Panc1 (cell line): ENCODE data around the gene TMPRSS3. TPM values are rescaled to one million over a fixed set of nuclear protein-coding genes. Genes with fewer than 3 reads are reported as not detected.

Source experiments
- ATAC-seq: fragments of 200-7000 bp; cut with Tn5 transposase; 2 replicates; pipeline ENCODE4 v1.9.1; 2020; ENCODE audit warnings: mild to moderate bottlenecking, moderate library complexity
- BruUV-seq: library from RNA; stranded (reverse); fragments of 400-500 nt; replicated peaks from 2 replicates; lab custom pipeline; 2021; lab: Mats Ljungman, UMichigan
- CTCF ChIA-PET: fragments of 300-600 bp; sonication (Branson Sonifier 250); formaldehyde crosslinking; loops from one replicate; lab custom pipeline; 2022; ENCODE audit warnings: antibody characterized with exemption; lab: Charles Lee
- POLR2A ChIA-PET: fragments of 300-600 bp; sonication (Branson Sonifier 250); formaldehyde crosslinking; loops from one replicate; lab custom pipeline; 2022; ENCODE audit warnings: antibody characterized with exemption; lab: Charles Lee
- DNase-seq: peaks from one replicate; pipeline ENCODE4 v3.0.0-alpha.2; 2010; ENCODE audit warnings: low read depth, low spot score
- H3K27ac ChIP-seq: 2 replicates; pipeline ENCODE4 v1.5.1; 2011; ENCODE audit warnings: mild to moderate bottlenecking, low read length, inconsistent platforms
- H3K27me3 ChIP-seq: fragments of 200-500 bp; sonication (Bioruptor generic); 2 replicates; pipeline ENCODE4 v1.6.0; 2014; ENCODE audit warnings: low read length, inconsistent platforms; ENCODE audit not compliant: control insufficient read depth, insufficient read depth
- H3K36me3 ChIP-seq: fragments of 200-500 bp; sonication (Bioruptor generic); 2 replicates; pipeline ENCODE4 v1.5.1; 2014; ENCODE audit warnings: inconsistent platforms, mild to moderate bottlenecking, low read length, moderate library complexity; ENCODE audit not compliant: control insufficient read depth, insufficient read depth
- H3K4me1 ChIP-seq: 2 replicates; pipeline ENCODE4 v1.5.1; 2011; ENCODE audit warnings: inconsistent platforms, mild to moderate bottlenecking, low read length, moderate library complexity; ENCODE audit not compliant: control insufficient read depth, insufficient read depth
- H3K4me3 ChIP-seq, 2 experiments: 2 replicates each; pipeline ENCODE4 v1.5.1; 2011 to 2012; ENCODE audit warnings: low read depth in 2 of 2, low read length in 2 of 2, mild to moderate bottlenecking in 2 of 2, inconsistent platforms in 1 of 2, moderate library complexity in 1 of 2
- H3K9me3 ChIP-seq: fragments of 200-500 bp; sonication (Bioruptor generic); 2 replicates; pipeline ENCODE4 v1.5.1; 2014; ENCODE audit warnings: low read depth, mild to moderate bottlenecking, inconsistent platforms, low read length, moderate library complexity; ENCODE audit not compliant: control insufficient read depth, insufficient read depth
- CTCF ChIP-seq: fragments of 450-650 bp; IDR thresholded peaks from 2 replicates; pipeline ENCODE4 v1.5.1; 2017; ENCODE audit warnings: mild to moderate bottlenecking
- POLR2AphosphoS5 ChIP-seq: IDR thresholded peaks from 2 replicates; pipeline ENCODE4 v1.6.1; 2012; ENCODE audit warnings: mild to moderate bottlenecking, low read depth, low read length, moderate library complexity
- SIN3A ChIP-seq: IDR thresholded peaks from 2 replicates; pipeline ENCODE4 v1.6.1; 2012; ENCODE audit warnings: low read depth, mild to moderate bottlenecking, low read length, moderate library complexity, borderline replicate concordance; ENCODE audit not compliant: insufficient read depth
- TCF7L2 ChIP-seq: IDR thresholded peaks from 2 replicates; pipeline ENCODE4 v1.6.1; 2011; ENCODE audit warnings: mild to moderate bottlenecking, low read depth, low read length, inconsistent platforms
- in situ Hi-C: cut with HindIII; loops from 2 replicates; pipeline ENCODE4 v1.10.0; 2016; ENCODE audit warnings: low sequenced_read_pairs, low pct_unique_long_range_greater_than_20kb
- intact Hi-C: fragments of 100-400 bp; cut with micrococcal nuclease; formaldehyde crosslinking; loops from one replicate; pipeline ENCODE4 v1.10.0; 2022; ENCODE audit not compliant: unreplicated experiment
- total RNA-seq: library from RNA; stranded (reverse); gene quantifications from one replicate; pipeline ENCODE4 v1.2.1, GENCODE V29; 2021; ENCODE audit not compliant: unreplicated experiment
- TF ChIP-seq, protein P1 (sequence below), 2 experiments: IDR thresholded peaks; 2 replicates each; pipeline ENCODE4 v1.6.1; 2011 to 2012; ENCODE audit warnings: low read depth in 2 of 2, control low read depth in 1 of 2, low read length in 1 of 2, mild to moderate bottlenecking in 1 of 2, moderate library complexity in 1 of 2; ENCODE audit not compliant: insufficient read depth in 1 of 2

Gene TMPRSS3
- total RNA-seq, 1 experiment from 2014 or later, result not detected

DNA sequence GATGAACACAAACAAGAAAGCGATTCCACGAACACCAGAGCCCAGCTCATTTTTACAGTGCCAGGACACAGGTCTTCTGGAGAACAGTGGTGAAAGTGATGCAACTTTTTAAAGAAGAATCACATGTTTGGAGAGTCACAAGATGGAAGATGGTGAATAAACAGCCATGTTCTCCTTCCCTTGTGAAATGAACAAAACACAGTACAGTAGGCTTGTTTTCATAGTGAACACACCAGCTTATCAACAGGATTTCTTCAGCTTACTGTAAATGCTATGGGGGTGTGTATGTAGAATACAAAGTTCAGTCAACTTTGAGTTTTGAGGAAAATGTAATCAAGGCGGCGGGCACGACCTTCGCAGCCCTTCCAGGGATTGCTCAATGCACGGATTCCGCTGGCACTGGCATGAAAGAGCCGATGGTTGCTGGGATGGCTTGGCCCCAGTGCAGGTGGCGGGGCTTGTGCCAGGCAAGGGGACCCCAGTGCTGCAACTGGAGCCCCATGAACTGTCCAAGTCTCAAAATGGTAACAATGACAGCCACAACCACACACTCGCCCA is 9.7 kb downstream of the TMPRSS3 start:
- ChIA-PET POLR2A (no interaction called here), CTCF (no interaction called here)
- intact Hi-C loops (loop anchor here (10.0 kb wide), 1 partner anchor 241 kb away; no protein-coding TSS in a partner anchor), in situ Hi-C loops (no loop called here)
- no TSS peak for BruUV-seq
- TF ChIP-seq, protein P1, sequence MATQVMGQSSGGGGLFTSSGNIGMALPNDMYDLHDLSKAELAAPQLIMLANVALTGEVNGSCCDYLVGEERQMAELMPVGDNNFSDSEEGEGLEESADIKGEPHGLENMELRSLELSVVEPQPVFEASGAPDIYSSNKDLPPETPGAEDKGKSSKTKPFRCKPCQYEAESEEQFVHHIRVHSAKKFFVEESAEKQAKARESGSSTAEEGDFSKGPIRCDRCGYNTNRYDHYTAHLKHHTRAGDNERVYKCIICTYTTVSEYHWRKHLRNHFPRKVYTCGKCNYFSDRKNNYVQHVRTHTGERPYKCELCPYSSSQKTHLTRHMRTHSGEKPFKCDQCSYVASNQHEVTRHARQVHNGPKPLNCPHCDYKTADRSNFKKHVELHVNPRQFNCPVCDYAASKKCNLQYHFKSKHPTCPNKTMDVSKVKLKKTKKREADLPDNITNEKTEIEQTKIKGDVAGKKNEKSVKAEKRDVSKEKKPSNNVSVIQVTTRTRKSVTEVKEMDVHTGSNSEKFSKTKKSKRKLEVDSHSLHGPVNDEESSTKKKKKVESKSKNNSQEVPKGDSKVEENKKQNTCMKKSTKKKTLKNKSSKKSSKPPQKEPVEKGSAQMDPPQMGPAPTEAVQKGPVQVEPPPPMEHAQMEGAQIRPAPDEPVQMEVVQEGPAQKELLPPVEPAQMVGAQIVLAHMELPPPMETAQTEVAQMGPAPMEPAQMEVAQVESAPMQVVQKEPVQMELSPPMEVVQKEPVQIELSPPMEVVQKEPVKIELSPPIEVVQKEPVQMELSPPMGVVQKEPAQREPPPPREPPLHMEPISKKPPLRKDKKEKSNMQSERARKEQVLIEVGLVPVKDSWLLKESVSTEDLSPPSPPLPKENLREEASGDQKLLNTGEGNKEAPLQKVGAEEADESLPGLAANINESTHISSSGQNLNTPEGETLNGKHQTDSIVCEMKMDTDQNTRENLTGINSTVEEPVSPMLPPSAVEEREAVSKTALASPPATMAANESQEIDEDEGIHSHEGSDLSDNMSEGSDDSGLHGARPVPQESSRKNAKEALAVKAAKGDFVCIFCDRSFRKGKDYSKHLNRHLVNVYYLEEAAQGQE (IDR thresholded peaks at IDR 0.05; ENCODE audit: insufficient read depth in 1 of 2, low read depth in 2 of 2, low read length in 1 of 2), result no peak
- TF ChIP-seq POLR2AphosphoS5 (no peak), CTCF (no peak), SIN3A (no peak), TCF7L2 (no peak)
- Histone ChIP-seq H3K4me3 (no peak overlapping the region), H3K36me3 (no peaks in the 10 kb centered on the region), H3K4me1 (no peaks in the 10 kb centered on the region), H3K9me3 (no peaks in the 10 kb centered on the region), H3K27ac (no peak overlapping the region), H3K27me3 (no peaks in the 10 kb centered on the region)
- no peak for DNase-seq
- ATAC-seq, result no peak

GRCh38 chr21:42385619-42386018 is 10.2 kb downstream of the TMPRSS3 start:
- POLR2A ChIA-PET, result no interaction called here

More at GRCh38 chr21:42385619-42386018, 10.2 kb downstream of the TMPRSS3 start:
- in situ Hi-C loops, result no loop called here
- CTCF ChIA-PET, result no interaction called here
- no peak for TF ChIP-seq TCF7L2
- TF ChIP-seq, protein P1 (IDR thresholded peaks at IDR 0.05; ENCODE audit: insufficient read depth in 1 of 2, low read depth in 2 of 2, low read length in 1 of 2), result no peak
- TF ChIP-seq SIN3A, result no peak
- no peak for ATAC-seq
- Histone ChIP-seq H3K36me3 (no peaks in the 10 kb centered on the region), H3K27ac (no peak overlapping the region), H3K4me3 (no peak overlapping the region), H3K27me3 (no peaks in the 10 kb centered on the region), H3K4me1 (no peaks in the 10 kb centered on the region), H3K9me3 (no peaks in the 10 kb centered on the region)
- DNase-seq, result no peak
- intact Hi-C loops, result loop anchor here (10.0 kb wide), 1 partner anchor 241 kb away; no protein-coding TSS in a partner anchor
- no TSS peak for BruUV-seq
